ENCODE data around the gene THPO. TPM values are rescaled to one million over a fixed set of nuclear protein-coding genes. Genes with fewer than 3 reads are reported as not detected.

Gene THPO
- total RNA-seq, 1 experiment from 2014 or later: 1.6 TPM

- Histone ChIP-seq H3K4me1 (no peaks in the 10 kb centered on the region), H3K36me3 (ENCODE audit: control insufficient read depth, insufficient read depth, low read length) (no peaks in the 10 kb centered on the region), H3K9me3 (no peaks in the 10 kb centered on the region), H3K4me3 (ENCODE audit: low read depth, low read length) (no peak overlapping the region), H3K27me3 (replicated peaks; ENCODE audit: control insufficient read depth, insufficient read depth, low read length) (no peaks in the 10 kb centered on the region)
- intact Hi-C loops (cut with micrococcal nuclease; ENCODE audit: unreplicated experiment): no loop called here
- Mint-ChIP-seq H3K36me3 (ENCODE audit: insufficient read depth, unreplicated experiment) (no peaks in the 10 kb centered on the region), H3K27me3 (ENCODE audit: insufficient read depth, unreplicated experiment) (peaks cover 4% of the 10 kb centered on the region), H3K9me3 (ENCODE audit: unreplicated experiment) (no peaks in the 10 kb centered on the region), H3K27ac (ENCODE audit: unreplicated experiment) (no peak overlapping the region), H3K4me1 (ENCODE audit: low read depth, unreplicated experiment) (no peaks in the 10 kb centered on the region), H3K4me3 (ENCODE audit: unreplicated experiment) (no peak overlapping the region)
- no peak for DNase-seq
- no peak for TF ChIP-seq CTCF (IDR thresholded peaks at IDR 0.05; ENCODE audit: insufficient read depth in 1 of 2, low read depth in 1 of 2, low read length in 1 of 2, severe bottlenecking in 1 of 2, unreplicated experiment in 1 of 2)
- POLR2A ChIA-PET: no interaction called here
- no TSS peak for BruUV-seq (replicated peaks)
- CTCF ChIA-PET: interaction anchor here (0.5 to 1.8 kb wide), 2 partner anchors 34 to 306 kb away, joined by 3 to 5 read pairs; no protein-coding TSS in a partner anchor
These were observed 27.3 kb upstream of the THPO start for GRCh38 chr3:184405075-184406030.

GRCh38 chr3:184399410-184399809 is 21.4 kb upstream of the THPO start:
- ChIA-PET POLR2A (no interaction called here), CTCF (interaction anchor here (1.2 kb wide), 1 partner anchor 114 kb away, joined by 3 read pairs; no protein-coding TSS in a partner anchor)
- H3K4me1 Mint-ChIP-seq (ENCODE audit: low read depth, unreplicated experiment): peaks cover 5% of the 10 kb centered on the region
- no peaks in the 10 kb centered on the region for H3K9me3 Mint-ChIP-seq (ENCODE audit: unreplicated experiment)
- TF ChIP-seq CTCF (IDR thresholded peaks at IDR 0.05; ENCODE audit: insufficient read depth in 1 of 2, low read depth in 1 of 2, low read length in 1 of 2, severe bottlenecking in 1 of 2, unreplicated experiment in 1 of 2): no peak
- H3K36me3 Mint-ChIP-seq (ENCODE audit: insufficient read depth, unreplicated experiment): no peaks in the 10 kb centered on the region
- Histone ChIP-seq H3K36me3 (ENCODE audit: control insufficient read depth, insufficient read depth, low read length) (no peaks in the 10 kb centered on the region), H3K27me3 (replicated peaks; ENCODE audit: control insufficient read depth, insufficient read depth, low read length) (no peaks in the 10 kb centered on the region), H3K9me3 (no peaks in the 10 kb centered on the region), H3K4me1 (no peaks in the 10 kb centered on the region), H3K4me3 (ENCODE audit: low read depth, low read length) (no peak overlapping the region)
- peaks cover 9% of the 10 kb centered on the region for H3K27me3 Mint-ChIP-seq (ENCODE audit: insufficient read depth, unreplicated experiment)
- H3K27ac Mint-ChIP-seq (ENCODE audit: unreplicated experiment): no peak overlapping the region
- H3K4me3 Mint-ChIP-seq (ENCODE audit: unreplicated experiment): no peak overlapping the region
- no TSS peak for BruUV-seq (replicated peaks)
- no peak for DNase-seq
- intact Hi-C loops (cut with micrococcal nuclease; ENCODE audit: unreplicated experiment): no loop called here

- intact Hi-C loops (cut with micrococcal nuclease; ENCODE audit: unreplicated experiment): no loop called here
- ChIA-PET CTCF (interaction anchor here (1.2 kb wide), 1 partner anchor 23 kb away, joined by 3 read pairs; no protein-coding TSS in a partner anchor), POLR2A (no interaction called here)
- H3K4me1 Mint-ChIP-seq (ENCODE audit: low read depth, unreplicated experiment): peaks cover 5% of the 10 kb centered on the region
- no peak overlapping the region for H3K4me3 Mint-ChIP-seq (ENCODE audit: unreplicated experiment)
- H3K36me3 Mint-ChIP-seq (ENCODE audit: insufficient read depth, unreplicated experiment): no peaks in the 10 kb centered on the region
- DNase-seq: no peak
- H3K27me3 Mint-ChIP-seq (ENCODE audit: insufficient read depth, unreplicated experiment): peaks cover 4% of the 10 kb centered on the region
- H3K4me1 ChIP-seq: no peaks in the 10 kb centered on the region
- H3K27me3 ChIP-seq (replicated peaks; ENCODE audit: control insufficient read depth, insufficient read depth, low read length): no peaks in the 10 kb centered on the region
- no peak for TF ChIP-seq CTCF (IDR thresholded peaks at IDR 0.05; ENCODE audit: insufficient read depth in 1 of 2, low read depth in 1 of 2, low read length in 1 of 2, severe bottlenecking in 1 of 2, unreplicated experiment in 1 of 2)
- no peaks in the 10 kb centered on the region for H3K9me3 Mint-ChIP-seq (ENCODE audit: unreplicated experiment)
- no peaks in the 10 kb centered on the region for H3K9me3 ChIP-seq
- H3K4me3 ChIP-seq (ENCODE audit: low read depth, low read length): no peak overlapping the region
- no TSS peak for BruUV-seq (replicated peaks)
- H3K36me3 ChIP-seq (ENCODE audit: control insufficient read depth, insufficient read depth, low read length): no peaks in the 10 kb centered on the region
- H3K27ac Mint-ChIP-seq (ENCODE audit: unreplicated experiment): no peak overlapping the region
These were observed 17.3 kb upstream of the THPO start for GRCh38 chr3:184395320-184395660.
